HG03135 (cell line): ENCODE measurements around the gene CYLD.

Experiments
- ATAC-seq: cut with Tn5 transposase; IDR thresholded peaks from one replicate; pipeline ENCODE4 v1.9.1; 2021; ENCODE audit warnings: mild to moderate bottlenecking, moderate library complexity; ENCODE audit not compliant: unreplicated experiment

CYLD gene

DNA sequence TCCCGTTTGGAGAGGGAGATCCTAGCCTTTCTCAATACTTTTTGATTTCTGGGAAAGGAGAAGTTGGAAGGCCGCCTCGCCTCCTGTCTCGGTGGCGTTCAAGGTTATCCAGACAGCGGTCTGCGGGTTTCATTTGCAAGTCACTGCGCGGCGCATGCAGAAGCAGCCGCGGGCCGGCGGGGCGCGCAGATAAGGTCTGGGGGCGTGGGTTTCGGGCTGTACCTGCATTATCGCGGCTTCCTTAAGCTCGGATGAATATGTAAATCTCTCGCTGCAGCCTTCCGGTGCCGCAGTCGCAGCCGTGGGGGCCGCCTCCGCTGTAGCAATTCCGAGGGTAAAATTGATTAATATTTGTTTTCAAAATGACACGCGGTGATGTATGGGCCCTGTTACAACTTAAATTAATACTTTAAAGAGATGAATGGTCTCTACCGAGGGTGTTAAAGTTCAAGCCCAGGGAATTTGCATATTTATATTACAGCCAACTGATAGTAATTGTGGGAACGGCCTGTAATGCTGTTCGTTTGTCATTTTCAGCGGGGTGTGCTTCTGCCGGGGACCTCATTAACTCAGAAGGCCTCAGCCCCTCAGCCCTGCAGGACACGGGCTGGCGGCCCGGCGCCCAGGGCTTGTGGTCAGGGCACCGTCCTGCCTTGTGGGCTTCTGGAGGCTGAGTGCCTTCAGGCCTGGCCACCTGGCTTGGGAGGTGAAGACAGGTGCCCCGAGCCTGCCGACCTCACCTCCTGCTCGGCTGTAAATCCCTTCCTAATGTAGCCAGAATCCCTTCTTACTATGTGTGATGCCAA is 99.4 kb downstream of the CYLD start:
- ATAC-seq, result no peak

DNA sequence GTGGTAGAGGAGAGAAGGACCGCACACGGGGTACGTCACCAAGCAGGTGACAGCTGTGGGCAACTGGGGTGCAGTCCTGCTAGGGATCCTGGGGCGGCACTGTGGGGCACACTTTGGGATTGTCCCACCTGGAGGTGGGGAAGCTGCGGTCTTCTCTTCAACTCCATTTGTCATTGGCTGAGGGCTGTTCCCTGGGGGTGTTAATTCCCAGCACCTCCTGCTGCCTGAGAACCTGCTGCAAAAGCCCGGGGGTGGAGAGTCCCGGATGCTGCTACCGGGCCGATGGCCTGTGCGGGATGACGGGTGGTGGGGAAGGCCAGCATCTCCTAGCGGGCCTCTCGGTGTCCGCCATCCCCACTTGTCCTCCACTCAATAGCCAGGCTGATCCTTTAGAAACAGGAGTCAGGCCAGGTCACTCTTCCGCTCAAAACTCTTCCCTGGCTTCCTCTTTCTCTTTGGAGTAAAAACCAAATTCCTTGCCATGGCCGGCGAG is 100.2 kb downstream of the CYLD start:
- no peak for ATAC-seq

DNA sequence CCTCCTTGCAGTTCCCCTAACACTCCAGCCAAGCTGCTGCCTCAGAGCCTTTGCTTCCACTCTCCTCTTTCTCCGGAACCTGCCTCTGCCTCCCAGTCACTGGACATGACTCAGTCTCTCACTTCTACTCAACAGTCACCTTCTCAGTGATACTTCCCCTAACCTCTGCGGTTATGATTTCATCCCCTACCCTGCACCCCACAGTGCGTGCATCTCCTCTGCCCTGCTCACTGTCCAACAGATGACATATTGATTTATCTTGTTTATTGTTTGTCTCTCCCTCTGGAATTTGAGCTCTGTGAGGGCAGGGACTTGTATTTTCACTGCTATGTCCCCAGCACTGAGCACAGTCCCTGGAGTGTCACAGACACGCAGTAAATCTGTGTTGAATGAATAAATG is 100.7 kb downstream of the CYLD start:
- ATAC-seq, result no peak

- ATAC-seq, result no peak
Measured at GRCh38 chr16:50844840-50845239, 103.0 kb downstream of the CYLD start.

DNA sequence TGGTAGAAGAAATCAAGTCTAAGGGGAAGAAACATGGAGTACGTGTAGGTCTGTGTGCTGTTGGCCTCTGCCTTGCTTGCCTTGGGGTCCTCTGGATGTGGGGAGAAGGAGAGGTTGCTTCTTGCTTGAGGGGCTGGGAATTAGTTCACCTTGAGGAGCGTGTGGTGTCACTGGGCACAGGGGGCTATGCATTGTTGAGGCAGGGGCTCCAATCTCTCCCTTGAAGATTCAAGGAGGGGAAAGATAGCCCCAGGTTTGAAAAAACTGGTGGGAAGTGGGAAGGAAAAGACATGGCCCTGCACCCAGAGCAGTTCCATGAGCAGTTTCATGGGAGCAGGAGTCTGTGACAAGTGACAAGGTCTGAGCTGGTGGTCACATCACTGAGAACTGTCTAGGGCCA is 103.4 kb downstream of the CYLD start:
- ATAC-seq, result no peak

- ATAC-seq, result no peak
Measured at GRCh38 chr16:50846511-50846910, 104.6 kb downstream of the CYLD start.

DNA sequence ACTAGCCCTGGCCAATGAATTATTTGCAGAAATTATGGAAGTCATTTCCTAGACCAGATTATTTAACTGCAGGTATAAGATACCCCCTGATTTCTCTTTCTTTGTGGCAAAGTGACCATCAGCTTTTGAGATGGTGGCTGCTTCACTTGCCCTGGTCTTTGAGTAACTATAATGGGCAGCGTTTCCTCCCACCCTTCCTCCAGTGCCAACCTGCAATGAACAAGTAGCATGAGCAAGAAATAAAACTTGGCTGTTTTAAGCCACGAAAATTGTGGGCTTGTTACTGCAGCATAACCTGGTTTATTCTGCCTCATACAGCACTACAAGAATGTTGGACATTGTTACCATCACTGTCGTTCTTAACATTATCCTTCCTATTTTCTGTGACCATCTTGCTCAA is 105.3 kb downstream of the CYLD start:
- no peak for ATAC-seq

- ATAC-seq, result no peak
Measured at GRCh38 chr16:50848755-50849514, 107.0 kb downstream of the CYLD start.
